UCSD-AML1 (cell line): ENCODE results near the gene PSPN.

ENCODE experiments used
- DNase-seq: peaks from one replicate; lab custom pipeline; 2025; ENCODE audit not compliant: unreplicated experiment; lab: John Stamatoyannopoulos, UW

PSPN gene

DNA sequence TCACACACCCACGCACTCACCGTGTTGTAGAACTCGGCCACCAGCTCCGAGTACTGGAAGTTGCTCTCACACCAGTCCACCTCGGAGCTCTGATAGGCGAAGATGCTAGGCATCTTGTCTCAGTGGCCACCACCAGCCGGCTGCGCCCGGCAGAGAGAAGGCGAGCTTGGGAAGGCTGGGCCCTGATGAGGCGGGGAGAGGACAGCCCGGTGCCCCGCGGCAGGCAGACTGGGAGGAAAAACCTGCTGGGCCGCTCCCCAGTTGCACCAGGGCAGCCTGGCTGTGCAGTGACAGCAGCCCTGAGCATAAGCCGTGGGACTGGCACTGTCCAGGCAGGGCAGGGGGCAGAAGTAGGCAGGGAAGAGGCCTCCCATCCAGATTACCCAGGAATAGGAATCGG is 42.3 kb downstream of the PSPN start, which contains the start of gene ACER1:
Gene ACER1, minus strand, starts transcription at position 174 of the 400 bp plus-strand sequence. Its CDS starts 61 bp downstream, at position 113.
- DNase-seq, result no peak

DNA sequence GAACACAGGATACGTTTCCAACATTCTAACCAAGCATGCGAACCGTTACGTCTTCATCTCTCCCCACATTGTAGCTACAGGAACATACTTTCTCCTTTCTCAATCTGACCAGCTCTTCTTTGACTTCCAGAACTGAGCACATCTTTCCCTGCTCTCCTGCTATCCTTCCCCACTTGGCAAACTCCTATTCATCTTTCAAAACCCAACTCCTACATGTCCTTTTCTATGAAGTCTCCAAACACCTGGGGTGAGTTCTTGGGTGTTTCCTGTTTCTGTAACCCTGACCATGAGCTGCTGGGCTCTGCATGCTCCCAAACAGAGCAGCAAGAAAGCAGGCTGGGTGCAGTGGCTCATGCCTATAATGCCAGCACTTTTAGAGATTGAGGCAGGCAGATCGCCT is 48.9 kb downstream of the PSPN start:
- no peak for DNase-seq

DNA sequence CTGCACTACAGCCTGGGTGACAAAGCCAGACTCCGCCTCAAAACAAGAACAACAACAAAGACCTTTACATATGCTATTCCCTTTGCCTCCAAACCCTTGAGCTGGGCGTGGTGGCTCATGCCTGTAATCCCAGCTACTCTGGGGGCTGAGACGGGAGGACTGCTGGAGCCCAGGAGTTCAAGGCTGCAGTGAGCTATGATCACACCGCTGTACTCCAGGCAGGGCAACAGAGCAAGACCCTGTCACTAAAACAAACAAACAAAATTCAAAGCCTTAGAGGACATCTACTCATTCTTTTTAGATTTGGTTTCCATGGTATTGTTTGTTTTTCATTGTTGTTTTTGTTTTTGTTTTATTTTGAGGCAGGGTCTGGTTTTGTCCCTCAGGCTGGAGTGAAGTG is 50.1 kb downstream of the PSPN start:
- DNase-seq, result no peak
